Prostate gland (tissue), 2 donors: ENCODE results near the gene F7. TPM values are rescaled to one million over a fixed set of nuclear protein-coding genes. Genes with fewer than 3 reads are reported as not detected.
A peak's percentile ranks its signal among the peaks of the same experiment; 100 is the strongest.

ENCODE experiments used
- DNase-seq: peaks from one replicate; pipeline ENCODE4 v3.0.0-alpha.2; 2019; ENCODE audit warnings: low spot score
- H3K27ac ChIP-seq, 2 donors: fragments of 200-600 bp; sonication (generic); 2 replicates each; pipeline ENCODE4 v1.5.1; 2017 to 2019
- H3K27me3 ChIP-seq: fragments of 200-600 bp; sonication (generic); replicated peaks from 2 replicates; pipeline ENCODE4 v1.5.1; 2019; ENCODE audit not compliant: insufficient read depth
- H3K36me3 ChIP-seq, 2 donors: fragments of 200-600 bp; sonication (generic); 1 replicate in 1 of 2; 2 replicates in 1 of 2; pipeline versions ENCODE4 v1.5.1 to v1.8.1; 2017 to 2019
- H3K4me1 ChIP-seq: fragments of 200-600 bp; sonication (generic); replicated peaks from 2 replicates; pipeline ENCODE4 v1.5.1; 2019
- H3K4me3 ChIP-seq, 2 donors: fragments of 200-600 bp; sonication (generic); 2 replicates each; pipeline ENCODE4 v1.5.1; 2017 to 2019
- H3K9me3 ChIP-seq: fragments of 200-600 bp; sonication (generic); 2 replicates; pipeline ENCODE4 v1.5.1; 2017
- POLR2A ChIP-seq: fragments of 450-650 bp; IDR thresholded peaks from one replicate; pipeline ENCODE4 v1.6.1; 2016; ENCODE audit warnings: antibody characterized with exemption, mild to moderate bottlenecking
- POLR2AphosphoS5 ChIP-seq: sonication (generic); formaldehyde crosslinking; IDR thresholded peaks from one replicate; pipeline ENCODE4 v1.6.1; 2017; ENCODE audit warnings: antibody characterized with exemption
- WGBS: methylation state at CpG from one replicate; pipeline ENCODE4 v1.1.5; 2018; 5-methylcytosine and 5-hydroxymethylcytosine counted together
- intact Hi-C: fragments of 100-400 bp; cut with DNase I; formaldehyde crosslinking; loops from one replicate; pipeline ENCODE4 v1.14.2; 2022
- total RNA-seq, 2 donors: library from RNA; depleted of rRNA; stranded (reverse); fragments of >200 nt; gene quantifications; one replicate each; pipeline ENCODE4 v1.1.0, GENCODE V29; 2016
- TF ChIP-seq, protein P1 (sequence below), 4 experiments: fragments of 200-600 bp in 2 of 4; fragments of 450-650 bp in 2 of 4; sonication (generic) in 2 of 4; IDR thresholded peaks; 1 replicate in 3 of 4; 2 replicates in 1 of 4; pipeline ENCODE4 v1.5.1; 2016 to 2019; ENCODE audit warnings: antibody characterized with exemption in 4 of 4, mild to moderate bottlenecking in 2 of 4, moderate library complexity in 2 of 4

Gene F7
- total RNA-seq, 2 donors from 2014 or later: 2.7 TPM; not detected in 1

- TF ChIP-seq, protein P1, sequence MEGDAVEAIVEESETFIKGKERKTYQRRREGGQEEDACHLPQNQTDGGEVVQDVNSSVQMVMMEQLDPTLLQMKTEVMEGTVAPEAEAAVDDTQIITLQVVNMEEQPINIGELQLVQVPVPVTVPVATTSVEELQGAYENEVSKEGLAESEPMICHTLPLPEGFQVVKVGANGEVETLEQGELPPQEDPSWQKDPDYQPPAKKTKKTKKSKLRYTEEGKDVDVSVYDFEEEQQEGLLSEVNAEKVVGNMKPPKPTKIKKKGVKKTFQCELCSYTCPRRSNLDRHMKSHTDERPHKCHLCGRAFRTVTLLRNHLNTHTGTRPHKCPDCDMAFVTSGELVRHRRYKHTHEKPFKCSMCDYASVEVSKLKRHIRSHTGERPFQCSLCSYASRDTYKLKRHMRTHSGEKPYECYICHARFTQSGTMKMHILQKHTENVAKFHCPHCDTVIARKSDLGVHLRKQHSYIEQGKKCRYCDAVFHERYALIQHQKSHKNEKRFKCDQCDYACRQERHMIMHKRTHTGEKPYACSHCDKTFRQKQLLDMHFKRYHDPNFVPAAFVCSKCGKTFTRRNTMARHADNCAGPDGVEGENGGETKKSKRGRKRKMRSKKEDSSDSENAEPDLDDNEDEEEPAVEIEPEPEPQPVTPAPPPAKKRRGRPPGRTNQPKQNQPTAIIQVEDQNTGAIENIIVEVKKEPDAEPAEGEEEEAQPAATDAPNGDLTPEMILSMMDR (IDR thresholded peaks at IDR 0.05): no peak
- no peak for TF ChIP-seq POLR2A
- TF ChIP-seq POLR2AphosphoS5: no peak
- no peaks in the 10 kb centered on the region for H3K27me3 ChIP-seq
- no peak overlapping the region for H3K27ac ChIP-seq
- whole genome bisulfite sequencing: 92% methylated on average over 11 of the region's 11 CpGs
- no peaks in the 10 kb centered on the region for H3K36me3 ChIP-seq
- H3K4me1 ChIP-seq: no peaks in the 10 kb centered on the region
- intact Hi-C loops: no loop called here
- DNase-seq: no peak
- H3K9me3 ChIP-seq: no peaks in the 10 kb centered on the region
- no peak overlapping the region for H3K4me3 ChIP-seq
Observed at GRCh38 chr13:113137691-113138298, 32.2 kb downstream of the F7 start.

GRCh38 chr13:113138792-113139551 is 33.4 kb downstream of the F7 start:
- Histone ChIP-seq H3K27me3 (no peaks in the 10 kb centered on the region), H3K4me3 (no peak overlapping the region), H3K27ac (no peak overlapping the region), H3K4me1 (no peaks in the 10 kb centered on the region), H3K36me3 (no peaks in the 10 kb centered on the region), H3K9me3 (no peaks in the 10 kb centered on the region)
- intact Hi-C loops: no loop called here
- 71% methylated on average over 16 of the region's 16 CpGs for WGBS
- TF ChIP-seq, protein P1 (IDR thresholded peaks at IDR 0.05): no peak
- TF ChIP-seq POLR2AphosphoS5 (no peak), POLR2A (no peak)
- no peak for DNase-seq

DNA sequence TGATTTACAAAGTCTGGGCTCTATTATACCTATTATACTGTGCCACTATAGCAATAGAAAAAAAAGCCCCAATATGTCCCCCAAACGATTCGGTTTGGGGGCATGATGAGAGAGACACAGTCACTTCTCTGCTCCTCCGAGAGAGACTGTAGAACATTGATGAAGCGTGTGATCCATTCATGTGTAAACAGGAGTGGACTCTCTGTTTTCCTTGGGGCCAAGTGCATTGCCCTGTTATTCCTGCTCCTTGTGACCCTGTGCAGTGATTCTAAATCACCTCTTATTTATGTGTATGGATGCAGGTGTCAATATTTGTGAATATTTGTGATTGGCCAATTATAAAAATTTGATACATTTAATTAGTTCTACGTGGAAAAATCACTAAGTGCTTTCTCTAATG is 34.0 kb downstream of the F7 start:
- TF ChIP-seq POLR2AphosphoS5 (no peak), POLR2A (no peak)
- no peaks in the 10 kb centered on the region for H3K4me1 ChIP-seq
- no peaks in the 10 kb centered on the region for H3K9me3 ChIP-seq
- H3K4me3 ChIP-seq: no peak overlapping the region
- DNase-seq: no peak
- H3K27me3 ChIP-seq: no peaks in the 10 kb centered on the region
- intact Hi-C loops: no loop called here
- no peaks in the 10 kb centered on the region for H3K36me3 ChIP-seq
- no peak overlapping the region for H3K27ac ChIP-seq
- 72% methylated on average over 5 of the region's 5 CpGs for WGBS

- no peak overlapping the region for H3K27ac ChIP-seq
- peak; percentile 53 for DNase-seq
- no peaks in the 10 kb centered on the region for H3K36me3 ChIP-seq
- no peaks in the 10 kb centered on the region for H3K9me3 ChIP-seq
- no peak for TF ChIP-seq POLR2A
- TF ChIP-seq POLR2AphosphoS5: peak; percentile 15
- TF ChIP-seq, protein P1 (IDR thresholded peaks at IDR 0.05): peak in 1 of 4 experiments; percentile 28
- no peaks in the 10 kb centered on the region for H3K4me1 ChIP-seq
- 73% methylated on average over 25 of the region's 26 CpGs for WGBS
- H3K27me3 ChIP-seq: no peaks in the 10 kb centered on the region
- intact Hi-C loops: no loop called here
- H3K4me3 ChIP-seq: no peak overlapping the region
Observed at GRCh38 chr13:113140677-113141600, 35.3 kb downstream of the F7 start.

GRCh38 chr13:113141601-113141970 is 36.0 kb downstream of the F7 start:
- no peak for TF ChIP-seq POLR2A
- H3K27me3 ChIP-seq: no peaks in the 10 kb centered on the region
- DNase-seq: no peak
- 90% methylated on average over 16 of the region's 18 CpGs for WGBS
- intact Hi-C loops: no loop called here
- no peak overlapping the region for H3K27ac ChIP-seq
- no peak overlapping the region for H3K4me3 ChIP-seq
- H3K9me3 ChIP-seq: no peaks in the 10 kb centered on the region
- H3K36me3 ChIP-seq: no peaks in the 10 kb centered on the region
- no peaks in the 10 kb centered on the region for H3K4me1 ChIP-seq
